ENCODE results near the gene CUX1.

GRCh38 chr7:101943889-101944600, 126.6 kb downstream of the CUX1 start:
- TF ChIP-seq CTCF (conservative IDR thresholded peaks at IDR 0.05; ENCODE audit: low read depth, low read length) (no peak), EZH2phosphoT487 (IDR thresholded peaks at IDR 0.05; ENCODE audit: borderline replicate concordance, low read length) (no peak), EZH2 (IDR thresholded peaks at IDR 0.05; ENCODE audit: low read length, unreplicated experiment) (no peak)
